ENCODE measurements around the gene CTH.

CTH gene

GRCh38 chr1:70382682-70383081, 28.4 kb upstream of the CTH start:
- Histone ChIP-seq H3K4me1 (ENCODE audit: low read length) (no peaks in the 10 kb centered on the region), H3K27me3 (replicated peaks; ENCODE audit: insufficient read depth, low read length) (no peaks in the 10 kb centered on the region), H3K9me2 (replicated peaks; ENCODE audit: insufficient read depth, low read length) (no peaks in the 10 kb centered on the region), H3K27ac (ENCODE audit: low read length) (no peak overlapping the region), H3K9ac (ENCODE audit: low read length) (no peak overlapping the region), H3F3A (ENCODE audit: insufficient read depth, low read length) (no peaks in the 10 kb centered on the region), H3K79me2 (ENCODE audit: low read length) (no peaks in the 10 kb centered on the region), H3K4me2 (ENCODE audit: low read depth, low read length) (no peak overlapping the region), H4K20me1 (ENCODE audit: insufficient read depth, low read length) (no peaks in the 10 kb centered on the region), H3K36me3 (replicated peaks; ENCODE audit: insufficient read depth, low read length) (no peaks in the 10 kb centered on the region), H3K9me3 (replicated peaks; ENCODE audit: insufficient read depth, low read length) (no peaks in the 10 kb centered on the region), H2AFZ (ENCODE audit: low read length) (no peak overlapping the region), H3K4me3 (ENCODE audit: low read length) (no peak overlapping the region)
- DNase-seq: no peak
- TF ChIP-seq EZH2phosphoT487 (IDR thresholded peaks at IDR 0.05; ENCODE audit: low read length) (no peak), CTCF (IDR thresholded peaks at IDR 0.05; ENCODE audit: low read length) (no peak), EZH2 (optimal IDR thresholded peaks at IDR 0.05; ENCODE audit: low read depth, low read length) (no peak)

GRCh38 chr1:70383483-70383882, 27.6 kb upstream of the CTH start:
- no peaks in the 10 kb centered on the region for H3K27me3 ChIP-seq (replicated peaks; ENCODE audit: insufficient read depth, low read length)
- H3K4me1 ChIP-seq (ENCODE audit: low read length): no peaks in the 10 kb centered on the region
- no peaks in the 10 kb centered on the region for H3K9me2 ChIP-seq (replicated peaks; ENCODE audit: insufficient read depth, low read length)
- H3K79me2 ChIP-seq (ENCODE audit: low read length): no peaks in the 10 kb centered on the region
- no peak overlapping the region for H3K4me2 ChIP-seq (ENCODE audit: low read depth, low read length)
- H4K20me1 ChIP-seq (ENCODE audit: insufficient read depth, low read length): no peaks in the 10 kb centered on the region
- no peak overlapping the region for H3K9ac ChIP-seq (ENCODE audit: low read length)
- H3K36me3 ChIP-seq (replicated peaks; ENCODE audit: insufficient read depth, low read length): no peaks in the 10 kb centered on the region
- TF ChIP-seq CTCF (IDR thresholded peaks at IDR 0.05; ENCODE audit: low read length) (no peak), EZH2 (optimal IDR thresholded peaks at IDR 0.05; ENCODE audit: low read depth, low read length) (no peak), EZH2phosphoT487 (IDR thresholded peaks at IDR 0.05; ENCODE audit: low read length) (no peak)
- H3K4me3 ChIP-seq (ENCODE audit: low read length): no peak overlapping the region
- H3K9me3 ChIP-seq (replicated peaks; ENCODE audit: insufficient read depth, low read length): no peaks in the 10 kb centered on the region
- no peak for DNase-seq
- H2AFZ ChIP-seq (ENCODE audit: low read length): no peak overlapping the region
- no peaks in the 10 kb centered on the region for H3F3A ChIP-seq (ENCODE audit: insufficient read depth, low read length)
- H3K27ac ChIP-seq (ENCODE audit: low read length): no peak overlapping the region

GRCh38 chr1:70384542-70384941, 26.5 kb upstream of the CTH start:
- no peak overlapping the region for H2AFZ ChIP-seq (ENCODE audit: low read length)
- H4K20me1 ChIP-seq (ENCODE audit: insufficient read depth, low read length): no peaks in the 10 kb centered on the region

More at GRCh38 chr1:70384542-70384941, 26.5 kb upstream of the CTH start:
- H3K79me2 ChIP-seq (ENCODE audit: low read length): no peaks in the 10 kb centered on the region
- H3F3A ChIP-seq (ENCODE audit: insufficient read depth, low read length): no peaks in the 10 kb centered on the region
- H3K27me3 ChIP-seq (replicated peaks; ENCODE audit: insufficient read depth, low read length): no peaks in the 10 kb centered on the region
- H3K9ac ChIP-seq (ENCODE audit: low read length): no peak overlapping the region
- H3K9me3 ChIP-seq (replicated peaks; ENCODE audit: insufficient read depth, low read length): no peaks in the 10 kb centered on the region
- H3K4me1 ChIP-seq (ENCODE audit: low read length): no peaks in the 10 kb centered on the region
- TF ChIP-seq CTCF (IDR thresholded peaks at IDR 0.05; ENCODE audit: low read length) (no peak), EZH2 (optimal IDR thresholded peaks at IDR 0.05; ENCODE audit: low read depth, low read length) (no peak), EZH2phosphoT487 (IDR thresholded peaks at IDR 0.05; ENCODE audit: low read length) (no peak)
- no peaks in the 10 kb centered on the region for H3K9me2 ChIP-seq (replicated peaks; ENCODE audit: insufficient read depth, low read length)
- no peak overlapping the region for H3K27ac ChIP-seq (ENCODE audit: low read length)
- no peak for DNase-seq
- H3K4me3 ChIP-seq (ENCODE audit: low read length): no peak overlapping the region
- H3K36me3 ChIP-seq (replicated peaks; ENCODE audit: insufficient read depth, low read length): no peaks in the 10 kb centered on the region
- H3K4me2 ChIP-seq (ENCODE audit: low read depth, low read length): no peak overlapping the region

All from MM.1S (cell line).